Smooth muscle cell of the pulmonary artery (primary cell): Measurements from ENCODE around the gene SYTL1. TPM values are rescaled to one million over a fixed set of nuclear protein-coding genes. Genes with fewer than 3 reads are reported as not detected.

Experiments used
- total RNA-seq: library from RNA; depleted of rRNA; stranded (reverse); fragments of >200 nt; gene quantifications from 2 replicates; pipeline ENCODE4 v1.2.3, GENCODE V29; 2014

SYTL1 gene, protein sequence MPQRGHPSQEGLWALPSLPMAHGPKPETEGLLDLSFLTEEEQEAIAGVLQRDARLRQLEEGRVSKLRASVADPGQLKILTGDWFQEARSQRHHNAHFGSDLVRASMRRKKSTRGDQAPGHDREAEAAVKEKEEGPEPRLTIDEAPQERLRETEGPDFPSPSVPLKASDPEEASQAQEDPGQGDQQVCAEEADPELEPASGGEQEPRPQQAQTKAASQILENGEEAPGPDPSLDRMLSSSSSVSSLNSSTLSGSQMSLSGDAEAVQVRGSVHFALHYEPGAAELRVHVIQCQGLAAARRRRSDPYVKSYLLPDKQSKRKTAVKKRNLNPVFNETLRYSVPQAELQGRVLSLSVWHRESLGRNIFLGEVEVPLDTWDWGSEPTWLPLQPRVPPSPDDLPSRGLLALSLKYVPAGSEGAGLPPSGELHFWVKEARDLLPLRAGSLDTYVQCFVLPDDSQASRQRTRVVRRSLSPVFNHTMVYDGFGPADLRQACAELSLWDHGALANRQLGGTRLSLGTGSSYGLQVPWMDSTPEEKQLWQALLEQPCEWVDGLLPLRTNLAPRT
- total RNA-seq = 0.07 TPM in 2 replicates

DNA sequence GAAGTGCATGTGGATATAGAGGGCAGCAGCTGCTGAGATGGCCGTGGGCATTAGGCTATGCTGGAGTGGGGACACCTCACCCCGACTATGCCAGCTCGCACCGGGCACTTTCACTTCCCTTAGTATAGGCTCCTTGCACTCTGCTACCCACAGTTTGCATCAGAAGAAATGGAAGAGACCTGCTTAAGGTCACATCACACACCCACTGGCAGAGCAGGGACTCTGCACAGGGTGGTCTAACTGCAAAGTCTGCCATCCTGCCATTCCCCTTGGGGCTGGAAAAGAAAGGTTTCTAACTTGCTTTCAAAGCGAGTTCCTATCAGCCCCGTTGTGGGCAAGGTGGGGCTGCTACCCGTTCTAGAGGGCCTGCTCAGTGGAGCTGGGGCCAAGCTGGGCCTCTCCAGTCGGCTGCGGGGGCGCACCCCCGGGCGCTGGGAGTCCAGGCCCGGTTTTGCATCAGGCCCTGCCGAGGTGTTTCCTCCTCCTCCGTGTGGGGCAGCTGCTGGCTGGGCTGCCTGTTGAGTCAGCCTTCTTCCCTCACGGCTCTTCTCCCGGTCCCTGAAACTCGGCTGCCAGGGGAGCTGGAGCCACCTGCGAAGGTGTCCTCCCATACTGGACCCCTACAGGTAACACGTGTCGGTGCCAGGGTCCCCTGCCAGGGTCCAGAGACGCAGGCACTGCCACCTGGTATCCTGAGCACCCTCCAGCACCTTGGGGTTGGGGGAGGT, at the start of gene SYTL1:
Gene SYTL1, plus strand, starts transcription at position 498 of the 728 bp plus-strand sequence. CDS start 3,313 bp downstream, outside the sequence.

DNA sequence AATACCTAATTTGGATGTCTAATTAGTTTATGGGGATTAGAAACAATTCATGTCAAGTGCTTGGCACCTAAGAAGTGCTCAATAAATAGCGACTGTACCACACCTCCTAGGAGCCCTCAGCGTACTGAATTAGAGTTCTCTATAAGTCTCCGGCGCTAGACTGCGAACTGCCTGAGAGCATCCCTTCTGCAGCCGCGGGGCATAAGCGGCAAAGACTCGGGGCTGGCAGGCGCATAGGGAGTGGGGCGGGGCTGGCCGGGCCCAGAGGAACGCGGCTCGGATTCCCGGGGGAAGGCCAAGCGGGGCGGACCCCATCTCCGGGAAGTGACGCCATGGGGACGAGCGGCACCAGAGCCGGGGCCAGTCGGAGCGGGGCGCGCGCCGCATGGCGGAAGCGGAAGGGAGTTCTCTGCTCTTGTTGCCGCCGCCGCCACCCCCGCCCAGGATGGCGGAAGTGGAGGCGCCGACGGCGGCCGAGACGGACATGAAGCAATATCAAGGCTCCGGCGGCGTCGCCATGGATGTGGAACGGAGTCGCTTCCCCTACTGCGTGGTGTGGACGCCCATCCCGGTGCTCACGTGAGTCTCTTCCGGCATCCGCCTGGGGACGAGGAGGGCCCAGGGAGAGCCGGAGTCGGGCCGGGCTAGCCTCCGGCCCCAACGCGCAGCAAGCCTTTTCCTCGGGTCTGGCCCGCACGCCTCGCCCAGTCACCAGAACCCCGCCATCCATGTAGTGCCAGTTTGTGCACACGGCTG, 19.8 kb upstream of the SYTL1 start, which contains the start of gene TMEM222:
Gene TMEM222, plus strand, starts transcription at position 351 of the 756 bp plus-strand sequence. Its CDS starts 35 bp downstream, at position 386.

DNA sequence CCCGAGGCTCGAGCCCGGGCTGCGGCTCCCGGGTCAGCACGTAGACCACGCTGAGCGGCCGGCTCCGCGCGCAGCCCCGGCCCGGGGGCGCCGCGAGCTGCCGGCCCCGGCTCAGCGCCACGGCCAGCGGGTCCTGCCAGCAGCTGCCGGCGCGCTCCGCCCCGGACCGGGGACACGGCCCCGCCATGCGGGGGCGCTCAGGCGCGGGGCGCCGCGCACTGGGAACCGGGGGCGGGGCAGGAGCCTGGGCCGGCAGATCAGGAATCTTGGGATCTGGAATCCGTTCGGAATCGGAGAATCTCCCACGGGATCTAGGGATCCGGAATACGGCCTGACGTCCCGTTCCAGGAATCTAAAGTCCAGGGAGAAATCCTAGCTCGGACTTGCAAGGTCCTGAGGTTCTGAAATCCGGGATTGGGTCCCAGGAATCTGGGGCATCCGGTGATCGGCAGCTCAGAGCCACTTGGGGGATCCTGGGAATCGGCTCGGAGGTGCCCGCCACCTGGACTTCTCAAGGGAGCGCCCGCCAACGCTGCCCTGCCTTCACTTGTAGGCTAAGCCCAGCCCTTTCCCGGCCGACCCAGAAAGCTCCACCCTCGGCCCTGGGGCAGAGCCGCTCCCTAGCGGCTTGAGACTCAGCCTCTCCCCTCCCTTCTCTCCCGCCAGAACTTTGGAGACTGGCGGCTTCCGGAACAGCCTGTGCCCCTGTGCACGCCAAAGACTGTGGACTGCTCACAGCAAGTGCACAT, 24.8 kb downstream of the SYTL1 start, which contains the start of gene MAP3K6:
Gene MAP3K6, minus strand, starts transcription at position 551 of the 749 bp plus-strand sequence. Its CDS starts 364 bp downstream, at position 187.

DNA sequence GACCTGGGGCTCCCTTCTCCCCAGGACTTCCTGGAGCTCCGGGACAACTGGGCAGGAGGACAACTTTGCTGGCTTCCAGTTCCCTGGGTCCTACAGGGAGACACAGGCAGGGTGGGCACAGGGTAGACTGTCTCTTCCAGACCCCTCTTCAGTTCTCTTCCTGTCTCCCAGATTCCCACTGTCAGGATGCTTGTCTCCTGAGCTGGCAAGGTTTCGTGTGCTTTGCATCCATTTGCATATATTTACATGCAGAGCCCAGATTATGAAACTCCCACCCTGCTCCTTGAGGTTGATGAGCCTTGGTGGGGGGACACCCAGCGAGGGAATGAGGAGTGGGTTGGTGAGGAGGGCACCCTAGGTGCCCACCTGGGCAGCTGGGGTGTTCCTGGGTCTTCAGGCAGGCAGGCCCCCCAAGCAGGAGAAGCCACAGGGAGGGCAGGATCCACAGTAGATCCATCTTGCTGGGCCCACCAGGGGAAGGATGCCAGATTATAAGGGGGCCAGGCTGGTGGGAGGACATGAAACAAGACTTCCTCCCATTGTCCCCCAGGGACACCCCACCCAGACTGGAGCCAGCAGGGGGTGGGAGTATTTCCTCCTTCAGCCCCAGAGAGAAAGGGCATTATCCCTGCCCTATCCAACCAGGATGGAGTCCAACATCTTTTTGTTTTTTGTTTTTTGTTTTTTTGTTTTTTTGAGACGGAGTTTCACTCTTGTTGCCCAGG, 32.7 kb downstream of the SYTL1 start, which contains the start of gene FCN3:
Gene FCN3, minus strand, starts transcription at position 463 of the 725 bp plus-strand sequence. Its CDS starts 6 bp downstream, at position 457.

DNA sequence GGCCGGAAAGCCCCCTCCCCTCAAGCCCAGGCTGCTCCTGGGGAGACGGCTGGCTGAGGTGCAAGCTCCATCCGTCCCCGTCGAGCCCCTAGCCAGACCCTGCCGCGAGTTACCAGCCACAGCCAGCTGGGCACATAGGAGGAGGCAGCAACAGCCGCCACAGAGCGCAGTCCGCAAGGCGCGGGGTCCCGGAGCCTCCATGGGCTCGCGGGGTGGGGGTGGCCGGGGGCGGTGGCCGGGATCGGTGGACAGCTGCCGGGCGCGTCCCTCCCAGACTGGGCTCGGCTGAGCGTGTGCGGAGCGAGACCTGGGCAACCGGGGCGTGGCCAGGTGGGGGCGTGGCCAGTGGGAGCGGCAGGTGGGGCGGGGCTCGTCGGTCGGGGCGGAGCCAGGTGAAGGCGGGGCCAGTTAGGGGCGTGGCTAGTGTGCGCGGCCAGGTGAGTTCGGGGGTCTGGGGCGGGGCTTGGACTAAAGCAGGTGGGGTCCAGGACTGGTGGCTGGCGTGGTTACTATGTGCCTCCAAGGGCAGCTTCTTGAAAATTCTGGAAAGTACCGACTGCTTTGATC, 41.3 kb downstream of the SYTL1 start, which contains the start of gene CD164L2:
Gene CD164L2, minus strand, starts transcription at position 295 of the 567 bp plus-strand sequence. Its CDS starts 94 bp downstream, at position 201.

DNA sequence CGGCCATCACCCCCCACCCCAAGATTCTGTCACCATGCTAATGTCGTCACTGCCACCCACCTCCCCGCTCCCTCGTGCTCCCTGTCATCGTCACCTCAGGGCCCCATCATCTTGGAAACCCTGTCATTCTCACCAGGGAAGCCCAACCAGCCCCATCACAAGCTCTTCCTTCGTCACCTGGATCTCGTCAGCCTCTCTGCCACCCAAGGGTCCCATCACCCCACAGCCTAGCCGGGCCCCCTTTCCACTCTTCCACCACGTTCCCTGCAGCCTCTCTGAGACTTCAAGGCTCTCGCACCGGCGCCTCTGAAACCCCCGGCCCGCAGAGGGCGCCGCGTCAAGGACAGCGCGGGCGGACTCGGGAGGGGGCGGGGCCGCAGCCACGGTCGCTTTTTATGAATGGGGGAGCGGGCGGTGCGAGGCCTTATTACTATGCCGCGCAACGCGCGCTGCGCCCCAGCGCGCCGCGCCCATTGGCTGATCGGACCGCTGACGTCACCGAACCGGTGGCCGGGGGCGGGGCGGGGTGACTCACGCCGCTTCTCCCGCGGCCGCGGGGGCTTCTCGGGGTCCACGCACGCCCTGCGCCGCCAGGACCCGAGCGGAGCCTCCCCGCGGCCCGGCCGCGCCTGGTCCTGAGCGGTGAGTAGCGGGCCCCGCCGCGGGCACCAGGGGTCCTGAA, 50.4 kb downstream of the SYTL1 start, which contains the start of gene GPR3:
Gene GPR3, plus strand, starts transcription at position 527 of the 682 bp plus-strand sequence. CDS start 1,177 bp downstream, outside the sequence.

Other genes with a start within 250 kb of the SYTL1 start
- 18.7 and 30.3 TPM in 2 replicates for gene SLC9A1, start 186.9 kb upstream of the SYTL1 start, total RNA-seq
- gene WDTC1, start 107.4 kb upstream of the SYTL1 start, total RNA-seq = 40.5 and 47.3 TPM in 2 replicates
- gene TMEM222, start 19.9 kb upstream of the SYTL1 start, total RNA-seq = 26.3 and 34.8 TPM in 2 replicates
- 23.5 and 28.3 TPM in 2 replicates for gene MAP3K6, start 24.9 kb downstream of the SYTL1 start, total RNA-seq
- not detected in 2 replicates for gene FCN3, start 32.8 kb downstream of the SYTL1 start, total RNA-seq
- gene CD164L2, start 41.3 kb downstream of the SYTL1 start, total RNA-seq = not detected in 2 replicates
- gene GPR3, start 50.6 kb downstream of the SYTL1 start, total RNA-seq = 0.20 and 0.50 TPM in 2 replicates
- 42.7 and 48.8 TPM in 2 replicates for gene WASF2, start 148.1 kb downstream of the SYTL1 start, total RNA-seq